Measurements from ENCODE around the gene GJD4. TPM values are rescaled to one million over a fixed set of nuclear protein-coding genes. Genes with fewer than 3 reads are reported as not detected.

GJD4 gene
- total RNA-seq, 5 donors from 2014 or later (not counting 1 experiment from before 2014, with no cell fraction given) = not detected

DNA sequence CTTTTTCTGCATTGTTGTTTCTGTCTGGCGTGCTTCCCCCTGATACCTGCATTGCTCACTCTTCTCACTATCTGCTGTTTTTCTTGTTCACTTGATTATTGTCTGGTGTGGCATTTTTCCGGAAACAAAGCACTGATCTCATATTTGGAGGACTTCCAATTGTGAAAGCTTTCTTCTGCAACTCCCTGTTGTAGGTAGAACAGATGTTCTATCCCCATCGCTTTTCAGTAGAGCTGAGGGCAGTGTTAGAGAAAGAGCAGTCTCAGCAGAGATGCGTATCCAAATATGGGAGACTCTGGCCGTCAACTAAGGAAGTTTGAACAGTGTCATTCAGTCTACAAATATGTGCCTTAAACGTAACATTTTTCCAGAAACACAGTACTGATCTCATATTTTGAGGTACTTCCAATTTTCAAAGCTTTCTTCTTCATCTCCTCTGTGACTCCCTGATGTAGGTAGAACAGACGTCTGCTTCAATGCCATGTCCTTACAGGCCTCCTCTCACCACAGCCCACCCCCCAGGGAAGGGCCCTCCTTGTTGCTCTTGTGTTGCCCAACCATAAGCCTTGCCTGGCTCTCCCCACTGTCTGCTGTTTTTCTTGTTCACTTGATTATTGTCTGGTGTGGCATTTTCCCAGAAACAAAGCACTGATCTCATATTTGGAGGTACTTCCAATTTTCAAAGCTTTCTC, 27.1 kb upstream of the GJD4 start:
- H3K9me3 Mint-ChIP-seq = peaks cover 2 to 9% (median 4%) of the 10 kb centered on the region in 3 donors
- CTCF ChIA-PET = no interaction called here

DNA sequence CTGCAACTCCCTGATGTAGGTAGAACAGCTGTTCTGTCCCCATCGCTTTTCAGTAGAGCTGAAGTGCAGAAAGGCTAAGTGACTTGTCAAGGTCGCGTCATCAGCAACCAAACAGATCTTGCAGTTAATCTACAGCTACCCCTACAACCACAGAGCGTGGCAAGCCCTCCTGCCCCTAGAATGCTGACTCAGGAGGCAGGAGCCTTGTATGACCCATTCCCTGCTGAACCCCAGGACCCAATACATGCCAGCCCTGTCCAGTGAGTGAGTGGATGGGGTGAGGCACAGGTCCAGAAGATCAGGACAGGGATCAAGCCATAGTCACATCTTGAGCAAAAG, 26.6 kb upstream of the GJD4 start:
- Mint-ChIP-seq H3K9me3 (peaks cover 2 to 9% (median 4%) of the 10 kb centered on the region in 3 donors), H3K4me3 (no peak overlapping the region), H3K27me3 (no peaks in the 10 kb centered on the region), H3K4me1 (peaks cover 0 to 4% (median 0%) of the 10 kb centered on the region in 3 donors), H3K27ac (no peak overlapping the region), H3K36me3 (peaks cover 18% of the 10 kb centered on the region)
- no peak overlapping the region for H3K27ac ChIP-seq (ENCODE audit: low read length)
- DNase-seq = no peak
- ATAC-seq (replicated peaks in 1 of 4) = peak in 1 of 4 experiments; percentile 3
- H3K4me3 ChIP-seq (ENCODE audit: control insufficient read depth in 1 of 2, extremely low read depth in 1 of 2, low read length in 1 of 2) = no peak overlapping the region
- ChIA-PET POLR2A (no interaction called here), CTCF (no interaction called here)
- WGBS (ENCODE audit: insufficient coverage) = 89% methylated on average over 3 of the region's 4 CpGs
- H3K4me1 ChIP-seq (ENCODE audit: control insufficient read depth in 1 of 2, extremely low read depth in 1 of 2, insufficient read depth in 2 of 2, low read length in 2 of 2) = peaks cover 0 to 3% of the 10 kb centered on the region in 2 experiments
- no peaks in the 10 kb centered on the region for H3K9me3 ChIP-seq
- H3K36me3 ChIP-seq (ENCODE audit: control insufficient read depth in 2 of 2, extremely low read depth in 1 of 2, insufficient read depth in 1 of 2, low read length in 1 of 2) = peaks cover 3 to 4% of the 10 kb centered on the region in 2 donors
- no peaks in the 10 kb centered on the region for H3K27me3 ChIP-seq (replicated peaks in 1 of 2; ENCODE audit: control insufficient read depth in 2 of 2, extremely low read depth in 1 of 2, insufficient read depth in 2 of 2, low read length in 1 of 2)

More for the DNA sequence above, 27.1 kb upstream of the GJD4 start:
- ATAC-seq (replicated peaks in 1 of 4) (no peak), DNase-seq (no peak)
- Histone ChIP-seq H3K9me3 (no peaks in the 10 kb centered on the region), H3K27me3 (replicated peaks in 1 of 2; ENCODE audit: control insufficient read depth in 2 of 2, extremely low read depth in 1 of 2, insufficient read depth in 2 of 2, low read length in 1 of 2) (no peaks in the 10 kb centered on the region), H3K27ac (ENCODE audit: low read length) (no peak overlapping the region), H3K4me3 (ENCODE audit: control insufficient read depth in 1 of 2, extremely low read depth in 1 of 2, low read length in 1 of 2) (no peak overlapping the region), H3K4me1 (ENCODE audit: control insufficient read depth in 1 of 2, extremely low read depth in 1 of 2, insufficient read depth in 2 of 2, low read length in 2 of 2) (peaks cover 0 to 3% of the 10 kb centered on the region in 2 experiments), H3K36me3 (ENCODE audit: control insufficient read depth in 2 of 2, extremely low read depth in 1 of 2, insufficient read depth in 1 of 2, low read length in 1 of 2) (peaks cover 3 to 4% of the 10 kb centered on the region in 2 donors)
- peaks cover 18% of the 10 kb centered on the region for H3K36me3 Mint-ChIP-seq
- H3K4me3 Mint-ChIP-seq = no peak overlapping the region
- POLR2A ChIA-PET = no interaction called here
- peaks cover 0 to 5% (median 0%) of the 10 kb centered on the region in 3 donors for H3K4me1 Mint-ChIP-seq
- H3K27me3 Mint-ChIP-seq = no peaks in the 10 kb centered on the region
- H3K27ac Mint-ChIP-seq = no peak overlapping the region
- 96% methylated on average over 4 of the region's 7 CpGs for WGBS (ENCODE audit: insufficient coverage)

- H3K4me3 Mint-ChIP-seq = no peak overlapping the region
- ChIA-PET CTCF (no interaction called here), POLR2A (no interaction called here)
- H3K36me3 Mint-ChIP-seq = peaks cover 12% of the 10 kb centered on the region
- no peaks in the 10 kb centered on the region for H3K4me1 Mint-ChIP-seq
- no peak for ATAC-seq (replicated peaks in 1 of 4)
- no peak for DNase-seq
- H3K27ac Mint-ChIP-seq = no peak overlapping the region
- peaks cover 2 to 9% (median 4%) of the 10 kb centered on the region in 3 donors for H3K9me3 Mint-ChIP-seq
- Histone ChIP-seq H3K9me3 (no peaks in the 10 kb centered on the region), H3K4me3 (ENCODE audit: control insufficient read depth in 1 of 2, extremely low read depth in 1 of 2, low read length in 1 of 2) (no peak overlapping the region), H3K27ac (ENCODE audit: low read length) (no peak overlapping the region), H3K36me3 (ENCODE audit: control insufficient read depth in 2 of 2, extremely low read depth in 1 of 2, insufficient read depth in 1 of 2, low read length in 1 of 2) (peaks cover 3 to 4% of the 10 kb centered on the region in 2 donors), H3K27me3 (replicated peaks in 1 of 2; ENCODE audit: control insufficient read depth in 2 of 2, extremely low read depth in 1 of 2, insufficient read depth in 2 of 2, low read length in 1 of 2) (peaks cover 0 to 2% of the 10 kb centered on the region in 2 experiments), H3K4me1 (ENCODE audit: control insufficient read depth in 1 of 2, extremely low read depth in 1 of 2, insufficient read depth in 2 of 2, low read length in 2 of 2) (peaks cover 0 to 3% of the 10 kb centered on the region in 2 experiments)
- no peaks in the 10 kb centered on the region for H3K27me3 Mint-ChIP-seq
- 76% methylated on average over 2 of the region's 3 CpGs for WGBS (ENCODE audit: insufficient coverage)
Observed at GRCh38 chr10:35579116-35579515, 26.0 kb upstream of the GJD4 start.

DNA sequence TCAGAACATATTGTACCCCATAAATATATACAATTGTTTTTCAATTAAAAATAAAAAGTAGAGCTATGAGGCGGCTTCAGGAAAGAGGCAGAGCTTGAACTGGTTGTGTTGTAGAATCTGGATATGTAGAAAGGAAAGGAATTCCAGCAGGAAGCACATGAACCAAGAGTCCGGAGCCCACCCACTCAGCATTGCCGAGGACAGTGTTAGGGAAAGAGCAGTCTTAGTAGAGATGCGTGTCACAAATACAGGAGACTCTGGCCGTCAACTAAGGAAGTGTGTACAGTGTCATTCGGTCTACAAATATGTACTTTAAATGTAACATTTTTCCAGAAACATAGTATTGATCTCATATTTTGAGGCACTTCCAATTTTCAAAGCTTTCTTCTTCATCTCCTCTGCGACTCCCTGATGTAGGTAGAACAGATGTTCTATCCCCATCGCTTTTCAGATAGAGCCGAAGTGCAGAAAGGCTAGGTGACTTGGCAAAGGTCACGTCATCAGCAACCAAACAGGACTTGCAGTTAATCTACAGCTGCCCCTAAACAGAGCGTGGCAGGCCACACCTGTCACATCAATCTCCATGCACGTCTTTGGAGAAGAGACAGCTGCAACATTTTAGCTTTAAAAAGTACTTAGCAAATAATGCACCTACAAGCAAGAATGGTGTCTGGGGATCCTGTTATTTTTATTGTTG, 25.3 kb upstream of the GJD4 start:
- ATAC-seq (replicated peaks in 1 of 4) (no peak), DNase-seq (no peak)
- Histone ChIP-seq H3K9me3 (no peaks in the 10 kb centered on the region), H3K4me3 (ENCODE audit: control insufficient read depth in 1 of 2, extremely low read depth in 1 of 2, low read length in 1 of 2) (no peak overlapping the region), H3K27me3 (replicated peaks in 1 of 2; ENCODE audit: control insufficient read depth in 2 of 2, extremely low read depth in 1 of 2, insufficient read depth in 2 of 2, low read length in 1 of 2) (peaks cover 0 to 7% of the 10 kb centered on the region in 2 experiments), H3K36me3 (ENCODE audit: control insufficient read depth in 2 of 2, extremely low read depth in 1 of 2, insufficient read depth in 1 of 2, low read length in 1 of 2) (peaks cover 3 to 4% of the 10 kb centered on the region in 2 donors), H3K27ac (ENCODE audit: low read length) (no peak overlapping the region), H3K4me1 (ENCODE audit: control insufficient read depth in 1 of 2, extremely low read depth in 1 of 2, insufficient read depth in 2 of 2, low read length in 2 of 2) (peaks cover 0 to 3% of the 10 kb centered on the region in 2 experiments)
- Mint-ChIP-seq H3K9me3 (peaks cover 2 to 9% (median 4%) of the 10 kb centered on the region in 3 donors), H3K27me3 (peaks cover 0 to 4% of the 10 kb centered on the region in 2 donors), H3K4me1 (no peaks in the 10 kb centered on the region), H3K27ac (no peak overlapping the region), H3K4me3 (no peak overlapping the region), H3K36me3 (peaks cover 6% of the 10 kb centered on the region)
- ChIA-PET POLR2A (no interaction called here), CTCF (no interaction called here)
- WGBS (ENCODE audit: insufficient coverage) = 86% methylated on average over 3 of the region's 12 CpGs

GRCh38 chr10:35580423-35580770, 24.7 kb upstream of the GJD4 start:
- peaks cover 0 to 12% of the 10 kb centered on the region in 2 experiments for H3K27me3 ChIP-seq (replicated peaks in 1 of 2; ENCODE audit: control insufficient read depth in 2 of 2, extremely low read depth in 1 of 2, insufficient read depth in 2 of 2, low read length in 1 of 2)
- no peak for ATAC-seq (replicated peaks in 1 of 4)
- no peak overlapping the region for H3K4me3 Mint-ChIP-seq
- peaks cover 0 to 3% of the 10 kb centered on the region in 2 donors for H3K36me3 ChIP-seq (ENCODE audit: control insufficient read depth in 2 of 2, extremely low read depth in 1 of 2, insufficient read depth in 1 of 2, low read length in 1 of 2)
- ChIA-PET POLR2A (no interaction called here), CTCF (no interaction called here)
- peaks cover 3% of the 10 kb centered on the region for H3K36me3 Mint-ChIP-seq
- WGBS (ENCODE audit: insufficient coverage) = 71% methylated on average over 3 of the region's 3 CpGs
- no peaks in the 10 kb centered on the region for H3K9me3 ChIP-seq
- H3K4me1 Mint-ChIP-seq = no peaks in the 10 kb centered on the region
- no peak overlapping the region for H3K4me3 ChIP-seq (ENCODE audit: control insufficient read depth in 1 of 2, extremely low read depth in 1 of 2, low read length in 1 of 2)
- no peak overlapping the region for H3K27ac ChIP-seq (ENCODE audit: low read length)
- H3K27me3 Mint-ChIP-seq = peaks cover 0 to 4% of the 10 kb centered on the region in 2 donors
- H3K4me1 ChIP-seq (ENCODE audit: control insufficient read depth in 1 of 2, extremely low read depth in 1 of 2, insufficient read depth in 2 of 2, low read length in 2 of 2) = peaks cover 0 to 3% of the 10 kb centered on the region in 2 experiments
- peaks cover 2 to 6% (median 4%) of the 10 kb centered on the region in 3 donors for H3K9me3 Mint-ChIP-seq
- DNase-seq = no peak
- no peak overlapping the region for H3K27ac Mint-ChIP-seq

DNA sequence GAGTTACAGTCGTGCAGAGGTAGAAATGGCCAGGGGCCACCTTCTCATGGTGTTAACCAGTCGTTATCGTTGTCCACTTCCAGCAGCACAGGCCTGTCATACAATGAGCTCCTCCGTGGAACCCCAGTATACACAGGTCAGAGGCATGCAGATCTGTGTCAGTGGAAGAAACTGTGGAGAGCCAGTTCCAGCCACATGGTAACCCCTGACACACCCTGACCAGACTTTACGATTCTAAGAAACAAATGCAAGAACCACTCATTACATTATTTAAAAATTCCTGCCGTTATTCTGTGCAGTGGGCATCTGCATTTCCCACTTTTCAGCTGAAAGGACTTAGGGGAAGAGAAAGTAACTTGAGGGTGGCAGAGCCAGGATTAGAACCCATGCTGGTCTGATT, 23.5 kb upstream of the GJD4 start:
- ChIA-PET CTCF (no interaction called here), POLR2A (no interaction called here)
- Mint-ChIP-seq H3K27ac (no peak overlapping the region), H3K4me1 (peaks cover 0 to 2% (median 0%) of the 10 kb centered on the region in 3 donors), H3K36me3 (no peaks in the 10 kb centered on the region), H3K27me3 (peaks cover 0 to 4% of the 10 kb centered on the region in 2 donors), H3K9me3 (peaks cover 2 to 5% (median 4%) of the 10 kb centered on the region in 3 donors), H3K4me3 (no peak overlapping the region)
- Histone ChIP-seq H3K27me3 (replicated peaks in 1 of 2; ENCODE audit: control insufficient read depth in 2 of 2, extremely low read depth in 1 of 2, insufficient read depth in 2 of 2, low read length in 1 of 2) (peaks cover 0 to 14% of the 10 kb centered on the region in 2 experiments), H3K9me3 (no peaks in the 10 kb centered on the region), H3K4me3 (ENCODE audit: control insufficient read depth in 1 of 2, extremely low read depth in 1 of 2, low read length in 1 of 2) (no peak overlapping the region), H3K4me1 (ENCODE audit: control insufficient read depth in 1 of 2, extremely low read depth in 1 of 2, insufficient read depth in 2 of 2, low read length in 2 of 2) (peaks cover 0 to 8% of the 10 kb centered on the region in 2 experiments), H3K27ac (ENCODE audit: low read length) (no peak overlapping the region), H3K36me3 (ENCODE audit: control insufficient read depth in 2 of 2, extremely low read depth in 1 of 2, insufficient read depth in 1 of 2, low read length in 1 of 2) (peaks cover 0 to 3% of the 10 kb centered on the region in 2 donors)
- DNase-seq (no peak), ATAC-seq (replicated peaks in 1 of 4) (no peak)
- WGBS (ENCODE audit: insufficient coverage) = 83% methylated on average over 1 of the region's 6 CpGs

Data from T-cell (primary cell).